Activated T-helper 1 cell treated with Interleukin-2 at 50 U/mL for 16 hours (primary cell): Measurements from ENCODE around the gene LIPH.
A peak's percentile ranks its signal among the peaks of the same experiment; 100 is the strongest.
"Not testable (repeated sequence)": the region's sequence is repeated elsewhere in the genome, so short reads cannot be mapped to it uniquely, and the experiment has no call there.

Experiments
- DNase-seq: peaks from one replicate; pipeline ENCODE4 v3.0.0-alpha.2; 2020; ENCODE audit warnings: low read depth

LIPH gene

DNA sequence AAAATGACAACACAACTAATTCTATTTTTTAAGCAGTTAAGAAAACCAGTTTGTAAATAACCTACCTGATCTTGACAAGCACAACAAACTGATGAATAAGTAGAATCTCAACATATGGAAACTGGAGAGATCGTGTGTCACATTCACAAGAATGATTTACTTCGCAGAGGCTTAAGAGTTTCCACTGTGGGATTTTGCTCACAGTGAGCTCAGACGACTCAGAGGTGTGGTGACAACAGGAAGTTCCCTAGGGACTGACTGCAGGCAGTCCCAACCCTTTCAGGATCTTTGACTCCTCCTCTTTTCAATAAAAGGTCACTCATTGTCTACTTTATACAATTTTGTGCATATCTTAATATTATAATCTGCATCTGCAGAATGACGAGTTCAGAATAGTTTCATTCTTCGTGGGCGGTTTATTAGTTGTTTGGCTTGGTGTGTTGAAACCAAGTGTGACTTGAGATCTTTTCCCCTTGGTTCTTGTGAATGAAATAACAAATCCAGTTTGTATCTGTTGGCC, at the start of gene LIPH:
TSS of gene LIPH (minus strand) at position 231 of the 520 bp plus-strand sequence. CDS start at position 114, 117 bp downstream.
- DNase-seq = no peak

DNA sequence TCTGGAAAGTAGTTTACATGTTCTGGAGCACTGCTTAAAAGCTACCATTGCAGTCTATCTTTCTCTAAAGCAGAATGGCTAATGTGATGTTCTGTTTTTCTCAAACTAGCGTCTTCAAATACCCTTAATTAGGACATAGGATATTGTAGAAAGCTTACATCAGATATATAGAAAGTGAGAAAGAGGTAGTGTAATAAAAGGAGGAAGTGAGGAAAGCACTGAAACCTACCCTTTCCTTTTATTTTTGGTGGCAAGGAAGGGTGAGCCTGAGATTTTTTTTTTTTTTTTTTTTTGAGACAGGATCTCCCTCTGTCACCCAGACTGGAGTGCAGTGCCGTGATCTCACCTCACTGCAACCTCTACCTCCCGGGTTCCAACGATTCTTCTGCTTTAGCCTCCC, 43.1 kb upstream of the LIPH start:
- DNase-seq = no peak

DNA sequence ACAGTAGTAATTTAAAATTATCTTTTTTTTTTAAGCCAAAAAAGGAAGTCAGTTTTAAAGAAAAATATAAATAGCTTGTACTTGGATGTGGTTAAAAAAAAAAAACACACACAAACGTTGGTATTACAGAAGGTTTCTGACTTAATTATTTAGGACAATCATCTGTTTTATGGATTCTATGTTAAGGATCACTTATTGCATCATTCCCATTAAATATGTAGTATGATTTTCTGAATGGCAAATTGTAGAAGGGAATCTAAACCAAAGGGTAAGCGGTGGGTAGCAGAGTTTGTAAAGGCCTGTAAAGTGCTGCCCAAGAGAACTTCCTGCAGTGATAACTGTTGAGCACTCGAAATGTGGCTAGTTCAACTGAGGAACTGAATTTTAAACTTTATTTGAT, 41.7 kb upstream of the LIPH start:
- no peak for DNase-seq

DNA sequence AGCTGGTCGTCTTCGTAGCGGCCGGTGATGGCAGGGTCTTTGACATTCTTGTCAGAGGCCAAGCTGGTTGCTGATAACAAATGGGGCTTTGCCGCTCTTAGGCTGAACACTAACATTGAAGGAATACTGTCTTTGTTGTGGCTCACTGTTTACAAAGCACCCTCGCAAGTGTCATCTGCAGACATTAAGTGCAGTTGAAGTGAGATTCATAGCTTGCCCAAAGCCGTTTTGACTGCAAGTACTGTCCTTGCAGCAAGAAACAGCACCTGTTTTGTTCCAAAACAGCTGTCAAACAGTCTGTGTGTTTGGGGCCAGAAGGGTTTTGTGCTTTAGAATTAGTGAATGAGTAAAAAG, 34.3 kb upstream of the LIPH start:
- no peak for DNase-seq

DNA sequence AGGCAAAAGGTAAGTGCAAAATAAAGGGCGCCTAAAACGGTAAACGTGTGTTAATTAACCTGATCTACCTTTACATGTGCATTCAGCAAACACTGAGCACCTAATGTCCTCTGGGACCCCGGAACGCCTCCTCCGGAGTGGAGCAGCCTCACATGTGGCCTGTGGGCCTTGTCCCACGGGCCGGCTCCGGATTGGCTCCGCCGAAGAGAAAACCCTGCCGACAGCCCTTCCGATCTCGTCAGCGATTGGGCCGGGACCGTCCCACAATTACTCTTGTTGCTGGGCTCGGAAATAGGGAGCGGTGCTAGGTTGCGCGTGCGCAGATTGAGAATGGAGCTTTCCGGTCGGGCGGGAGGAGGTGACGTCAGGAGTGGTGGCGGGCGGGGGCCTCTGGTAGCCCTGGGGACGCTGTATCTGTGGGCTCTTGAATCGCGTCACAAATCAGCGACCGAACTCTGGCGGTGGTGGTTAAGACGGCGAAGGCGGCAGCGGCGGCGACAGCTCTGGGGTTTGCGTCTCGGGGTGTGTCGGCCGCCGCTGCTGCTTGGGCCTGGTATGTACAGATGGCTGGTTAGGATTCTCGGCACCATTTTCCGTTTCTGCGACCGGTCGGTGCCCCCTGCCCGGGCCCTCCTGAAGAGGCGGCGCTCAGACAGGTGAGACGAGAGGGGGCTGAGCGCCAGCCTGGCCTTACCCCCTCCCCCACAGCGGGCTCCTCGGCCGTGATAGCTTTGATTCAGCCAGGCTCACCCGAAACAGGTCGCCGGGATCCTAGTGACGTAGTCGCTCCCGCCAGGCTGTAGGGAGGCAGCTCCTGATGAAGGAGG, 33.7 kb upstream of the LIPH start, which contains the start of gene SENP2:
TSS of gene SENP2 (plus strand) at position 437 of the 827 bp plus-strand sequence. CDS start at position 556, 119 bp downstream.
- peak; percentile 99 for DNase-seq

DNA sequence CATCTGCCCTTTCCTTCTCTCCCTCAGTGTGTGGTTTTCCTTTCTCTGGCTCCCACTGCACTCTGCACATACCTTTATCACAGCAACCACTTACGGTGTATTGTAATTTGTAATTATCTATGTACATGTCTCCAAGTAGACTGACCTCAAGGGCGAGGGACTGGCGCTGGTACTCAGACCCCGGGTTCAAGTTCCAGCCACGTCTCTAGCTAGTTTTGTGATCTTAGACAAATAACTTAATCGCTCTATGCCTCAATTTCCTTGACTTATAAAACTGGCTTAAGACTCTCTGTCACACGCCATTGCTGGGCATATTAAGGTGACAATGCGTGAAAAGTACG, 33.1 kb upstream of the LIPH start:
- no peak for DNase-seq

DNA sequence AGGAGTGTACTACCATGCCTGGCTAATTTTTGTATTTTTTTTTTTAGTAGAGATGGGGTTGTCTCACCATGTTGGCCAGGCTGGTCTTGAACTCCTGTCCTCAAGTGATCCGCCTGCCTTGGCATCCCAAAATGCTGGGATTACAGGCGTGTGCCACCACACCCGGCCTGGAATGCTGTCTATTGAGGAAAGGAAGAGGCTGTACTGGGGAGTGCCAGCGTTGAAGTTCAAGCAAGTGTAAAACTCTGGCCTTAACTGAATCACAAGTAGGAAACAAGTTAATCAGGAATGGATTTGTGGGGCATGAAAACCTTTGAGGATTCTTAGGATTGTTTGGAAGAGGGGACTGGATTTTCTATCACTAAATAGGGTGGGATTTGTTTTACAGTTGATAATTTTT, 32.3 kb upstream of the LIPH start:
- DNase-seq = no peak

DNA sequence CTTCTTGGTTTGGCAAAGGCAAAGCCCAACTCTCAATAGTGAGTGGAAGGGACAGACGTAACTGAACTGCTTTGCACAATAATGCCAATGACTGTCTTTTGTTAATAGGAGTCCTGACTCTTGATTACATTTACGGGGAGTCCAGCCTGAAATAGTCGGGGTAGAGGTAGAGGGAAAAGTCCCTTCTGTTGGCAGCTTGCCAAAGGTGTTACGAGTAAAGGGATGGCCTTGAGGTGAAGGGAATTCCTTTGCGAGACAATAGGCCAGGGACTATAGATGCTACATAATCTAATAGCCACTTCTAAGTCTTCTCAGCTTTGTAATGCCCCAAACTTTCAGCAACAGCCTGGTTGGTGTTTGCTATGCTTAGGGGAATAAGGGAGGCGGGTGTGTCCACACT, 31.5 kb upstream of the LIPH start:
- no peak for DNase-seq

DNA sequence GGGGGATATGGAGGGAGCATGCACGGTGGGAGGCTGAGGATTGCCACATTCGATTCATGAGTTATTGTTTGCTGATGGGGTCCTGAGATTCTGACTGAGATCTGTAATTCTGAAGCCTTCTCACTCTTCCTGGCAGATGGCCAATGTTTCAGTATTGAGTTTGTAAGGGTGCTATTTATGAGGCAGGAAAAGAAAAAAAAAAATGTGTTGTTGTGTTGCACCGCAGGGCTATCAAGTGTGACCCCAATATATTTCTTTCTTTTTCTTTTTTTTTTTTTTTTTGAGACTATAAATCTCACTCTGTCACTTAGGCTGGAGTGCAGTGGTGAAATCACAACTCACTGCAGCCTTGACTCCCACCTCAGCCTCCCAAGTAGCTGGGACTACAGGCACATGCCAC, 30.5 kb upstream of the LIPH start:
- no peak for DNase-seq

DNA sequence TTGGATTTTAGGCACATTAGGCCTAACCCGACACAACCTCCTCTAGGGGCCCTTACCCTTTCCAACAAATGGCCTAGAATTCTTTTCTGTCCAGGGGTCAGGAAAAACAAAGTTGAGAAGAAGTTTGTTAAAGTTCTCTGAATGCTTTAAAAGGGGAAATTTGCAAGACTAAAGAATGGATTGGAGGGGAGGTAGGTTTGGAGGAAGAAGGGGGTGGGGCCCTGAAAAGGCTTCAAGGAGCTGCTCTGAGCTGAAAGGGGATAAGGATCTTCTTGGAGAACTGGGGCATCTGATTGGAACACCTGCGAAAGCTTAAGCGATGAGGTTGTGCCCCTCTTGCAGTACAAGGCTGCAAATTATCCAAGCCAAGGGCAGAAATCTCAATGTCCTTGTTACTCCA, 29.8 kb upstream of the LIPH start:
- no peak for DNase-seq

DNA sequence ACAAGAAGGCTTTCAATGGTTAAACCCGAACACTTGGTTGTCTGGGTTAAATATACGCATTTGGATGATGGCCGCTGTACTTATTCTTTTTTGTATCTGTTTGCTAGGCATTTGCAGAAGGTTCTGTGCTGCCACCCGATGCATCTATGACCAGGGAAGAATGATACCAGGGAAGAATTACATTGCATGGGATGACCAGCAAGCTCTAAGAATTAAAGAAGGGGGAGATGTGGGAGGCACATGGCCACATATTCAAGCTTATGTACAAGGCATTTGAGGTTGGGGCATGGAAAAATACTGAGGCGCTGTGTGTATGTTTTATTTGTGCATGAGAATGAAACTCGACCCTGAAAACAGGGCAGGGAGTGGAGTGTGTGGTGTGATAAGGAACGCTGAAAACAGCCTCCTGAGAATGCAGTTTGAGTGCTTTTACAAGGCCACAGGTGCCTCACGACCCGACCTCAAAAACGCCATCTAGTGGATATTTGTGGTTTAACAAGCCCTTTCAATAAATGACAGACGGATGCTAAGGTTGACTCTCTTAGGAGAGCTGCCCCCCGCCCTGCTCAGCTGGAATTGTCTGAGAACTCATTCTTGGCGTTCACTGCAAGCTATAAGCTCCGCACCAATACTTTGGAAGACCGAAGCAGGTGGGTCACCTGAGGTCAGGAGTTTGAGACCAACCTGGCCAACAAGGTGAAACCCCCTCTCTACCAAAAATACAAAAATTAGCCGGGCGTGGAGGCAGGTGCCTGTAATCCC, 22.9 kb upstream of the LIPH start:
- not testable (repeated sequence) for DNase-seq

DNA sequence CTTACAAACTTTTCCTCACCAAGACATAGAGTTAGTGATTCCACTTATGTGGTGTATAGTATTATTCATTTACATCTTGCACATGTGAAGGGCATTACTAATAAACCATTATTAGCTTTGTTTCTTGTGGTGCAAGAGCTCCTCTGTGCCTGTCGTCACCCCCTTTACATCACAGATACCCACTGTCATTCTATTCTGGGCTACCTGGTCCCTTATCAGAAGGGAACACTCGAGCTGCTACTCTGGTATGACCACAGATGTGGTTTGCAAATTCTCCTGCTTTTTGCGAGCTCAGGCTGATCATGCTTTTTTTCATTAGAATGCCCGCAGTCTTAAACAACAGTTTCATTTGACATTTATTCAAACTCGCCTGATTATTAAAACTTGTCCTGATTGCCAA, 19.8 kb upstream of the LIPH start:
- no peak for DNase-seq

DNA sequence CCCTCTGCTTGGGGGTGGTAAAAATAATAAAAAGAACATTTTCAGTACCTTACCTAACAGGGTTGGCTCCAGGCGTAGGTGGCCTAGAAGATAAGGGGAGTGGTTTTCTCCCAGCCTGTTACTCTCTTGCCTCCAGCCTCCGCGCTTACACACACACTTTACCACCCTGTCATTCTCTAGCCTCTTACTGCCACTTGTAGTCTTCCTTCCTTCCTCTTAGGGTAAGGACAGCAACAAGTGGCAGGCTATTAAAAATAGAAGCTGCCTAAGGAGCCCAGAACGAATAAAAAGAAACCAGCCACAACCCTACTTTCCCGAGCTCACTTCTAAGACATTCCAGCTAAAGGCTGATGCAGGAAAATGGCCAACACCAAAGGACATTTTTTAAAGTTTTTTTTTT, 9.6 kb upstream of the LIPH start:
- no peak for DNase-seq

DNA sequence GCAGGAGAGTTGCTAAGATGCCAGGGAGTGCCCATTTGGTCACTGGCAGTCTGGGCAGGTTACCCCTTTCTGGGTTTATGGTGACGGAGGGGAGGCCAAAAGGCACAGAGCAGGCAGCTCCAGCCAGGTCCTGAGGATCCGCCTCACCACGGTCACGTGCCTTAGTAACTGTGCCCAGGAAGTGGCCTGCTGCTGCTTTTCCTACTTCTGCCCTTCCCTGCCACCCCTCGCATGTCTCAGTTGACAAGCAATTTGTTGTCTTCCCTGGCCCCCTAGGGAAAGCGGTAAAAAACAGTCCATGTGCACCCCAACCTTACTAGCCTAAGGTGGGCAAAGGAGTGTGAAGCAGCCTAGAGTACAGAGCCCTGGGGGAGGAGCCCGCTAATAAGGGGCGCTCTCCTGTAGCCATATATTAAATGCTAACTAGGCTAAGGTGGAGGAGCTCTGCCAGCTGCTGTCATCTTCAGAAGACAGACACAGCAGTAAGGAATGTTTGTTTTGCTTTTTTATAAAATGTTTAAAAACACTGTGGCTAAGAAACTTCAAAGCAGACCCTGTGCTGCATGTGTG, 9.1 kb upstream of the LIPH start:
- DNase-seq = no peak

DNA sequence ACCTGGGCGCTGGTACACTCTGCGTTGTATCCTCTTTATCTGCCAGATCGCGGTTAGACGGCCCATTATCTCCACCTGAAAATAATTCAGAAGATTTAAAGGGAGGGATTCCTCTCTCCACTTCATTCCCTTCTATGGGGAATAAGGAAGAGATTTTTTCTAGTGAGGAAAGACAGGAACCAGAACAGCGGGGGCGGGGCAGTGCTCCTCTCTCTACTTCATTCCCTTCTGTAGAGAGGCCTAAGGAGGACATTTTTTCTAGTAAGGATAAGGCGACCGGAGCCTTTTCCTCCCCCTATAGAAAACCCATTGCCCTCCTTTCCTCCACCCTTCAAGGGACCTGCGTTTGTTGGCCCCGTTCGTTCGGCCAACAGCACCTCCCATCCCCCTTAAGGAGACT, 8.3 kb upstream of the LIPH start:
- DNase-seq = no peak

DNA sequence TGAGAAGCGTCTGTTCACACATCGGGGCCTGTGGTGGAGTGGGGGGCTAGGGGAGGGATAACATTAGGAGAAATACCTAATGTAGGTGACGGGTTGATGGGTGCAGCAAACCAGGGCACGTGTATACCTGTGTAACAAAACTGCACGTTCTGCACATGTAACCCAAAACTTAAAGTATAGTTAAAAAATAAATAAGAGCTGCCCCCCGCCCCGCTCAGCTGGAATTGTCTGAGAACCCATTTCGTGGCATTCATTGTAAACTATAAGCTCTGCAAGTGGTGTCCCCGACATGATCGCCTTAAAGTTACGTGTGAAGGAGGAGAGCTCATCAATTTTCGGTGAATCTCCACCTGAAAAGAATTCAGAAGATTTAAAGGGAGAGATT, 7.3 kb upstream of the LIPH start:
- DNase-seq = no peak

DNA sequence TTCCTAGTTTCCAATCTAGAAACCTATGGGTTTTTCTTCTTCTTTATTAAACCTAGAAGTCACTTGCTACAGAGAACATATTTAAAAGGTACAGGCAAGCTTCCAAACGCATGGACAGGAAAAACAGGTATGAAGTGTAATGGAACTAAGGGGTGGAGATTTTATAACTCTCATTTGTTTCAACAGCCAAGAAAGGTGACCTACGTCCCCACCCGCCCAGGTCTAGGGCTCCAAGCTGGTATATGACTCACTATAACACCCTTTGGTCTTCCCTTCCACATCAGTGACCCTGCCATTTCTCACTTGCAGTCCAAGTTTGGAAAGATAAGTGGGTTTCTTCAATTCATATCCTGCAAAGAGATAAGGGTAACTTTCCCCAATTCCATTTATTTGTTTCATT, 6.0 kb upstream of the LIPH start:
- no peak for DNase-seq

DNA sequence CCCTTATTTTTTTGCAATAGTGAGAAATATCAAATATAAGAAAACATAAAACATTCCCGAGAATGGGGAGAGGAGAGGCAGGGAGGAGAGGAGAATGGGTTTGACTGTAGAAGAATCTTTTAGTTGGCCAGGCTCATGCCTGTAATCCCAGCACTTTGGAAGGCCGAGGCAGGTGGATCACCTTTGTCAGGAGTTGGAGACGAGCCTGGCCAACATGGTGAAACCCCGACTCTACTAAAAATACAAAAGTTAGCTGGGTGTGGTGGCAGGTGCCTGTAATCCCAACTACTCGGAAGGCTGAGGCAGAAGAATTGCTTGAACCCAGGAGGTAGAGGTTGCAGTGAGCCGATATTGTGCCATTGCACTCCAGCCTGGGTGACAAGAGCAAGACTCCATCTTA, 4.3 kb upstream of the LIPH start:
- not testable (repeated sequence) for DNase-seq

DNA sequence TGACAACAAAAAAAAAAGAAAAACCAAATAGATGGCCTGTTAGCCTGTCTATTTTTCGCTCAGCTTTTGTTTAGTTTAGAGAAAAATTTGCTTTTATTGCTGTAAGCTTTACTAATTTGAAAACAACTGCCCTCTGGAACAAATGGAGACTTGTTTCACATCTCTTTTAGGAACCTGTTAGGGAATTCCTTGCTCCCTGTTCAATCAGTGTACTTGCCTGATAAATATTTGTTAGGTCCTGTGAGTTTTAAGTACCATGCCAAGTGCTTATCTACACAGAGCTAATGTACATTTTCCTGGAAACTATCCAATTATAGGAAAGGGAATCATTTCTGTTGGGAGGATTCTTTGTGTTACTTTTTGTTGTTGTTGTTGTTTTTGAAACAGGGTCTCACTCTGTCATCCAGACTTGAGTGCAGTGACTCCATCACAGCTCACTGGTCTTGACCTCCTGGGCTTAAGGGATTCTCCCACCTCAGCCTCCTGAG, 3.5 kb upstream of the LIPH start:
- no peak for DNase-seq

DNA sequence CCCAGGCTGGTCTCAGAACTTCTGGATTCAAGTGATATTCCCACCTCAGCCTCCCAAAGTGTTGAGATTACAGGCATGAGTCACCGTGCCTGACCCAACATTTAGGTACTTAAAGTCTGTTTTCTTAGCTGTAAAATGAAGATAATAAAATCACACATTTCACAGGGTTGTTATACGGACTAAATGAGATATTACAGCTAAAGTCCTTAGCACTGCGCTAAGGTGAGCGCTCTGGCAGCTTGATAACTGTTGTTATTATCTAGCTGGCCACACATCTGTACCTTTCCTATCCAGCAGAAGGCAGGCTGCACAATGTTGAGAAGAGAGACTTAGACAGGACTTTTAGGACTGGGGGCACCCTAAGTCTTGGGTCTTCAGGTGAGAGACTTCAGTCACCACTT, 2.7 kb upstream of the LIPH start:
- DNase-seq = no peak

DNA sequence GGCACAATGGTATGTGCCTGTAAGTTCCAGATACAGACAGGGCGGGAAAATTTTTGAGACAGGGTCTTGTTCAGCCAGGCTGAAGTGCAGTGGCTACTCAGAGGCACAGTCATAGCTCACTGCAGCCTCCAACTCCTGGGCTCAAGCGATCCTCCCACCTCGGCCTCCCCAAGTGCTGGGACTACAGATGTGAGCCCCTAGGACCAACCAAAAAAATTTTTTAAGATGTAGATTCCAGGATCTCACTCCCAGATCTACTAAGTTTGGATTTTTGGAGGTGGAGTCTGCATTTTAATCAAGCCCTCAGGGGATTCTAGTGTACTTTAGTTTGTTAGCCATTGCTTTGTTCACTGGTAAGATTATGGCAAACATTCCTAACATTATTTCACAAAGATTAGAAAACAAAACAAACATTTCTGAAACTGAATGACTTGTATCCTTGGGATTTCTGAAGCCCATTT, 2.7 kb downstream of the LIPH start:
- no peak for DNase-seq

DNA sequence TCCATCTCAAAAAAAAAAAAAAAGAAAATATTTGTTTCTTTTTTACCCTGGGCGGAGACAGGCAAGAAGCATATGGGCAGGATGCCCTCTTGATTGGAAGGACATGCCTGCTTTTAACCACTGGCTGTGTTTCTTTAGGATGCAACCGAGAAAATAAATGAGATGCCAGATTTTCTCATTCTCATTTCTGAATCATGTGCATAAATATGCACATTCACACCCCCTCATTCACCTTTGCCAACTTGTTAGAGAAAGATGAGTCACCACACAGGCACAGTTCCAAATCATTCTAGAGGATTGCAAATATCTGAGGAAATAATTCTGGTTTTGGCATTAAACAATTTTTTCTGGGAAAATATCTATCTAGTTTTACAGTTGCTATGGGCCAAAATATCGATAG, 3.3 kb downstream of the LIPH start:
- DNase-seq = no peak

DNA sequence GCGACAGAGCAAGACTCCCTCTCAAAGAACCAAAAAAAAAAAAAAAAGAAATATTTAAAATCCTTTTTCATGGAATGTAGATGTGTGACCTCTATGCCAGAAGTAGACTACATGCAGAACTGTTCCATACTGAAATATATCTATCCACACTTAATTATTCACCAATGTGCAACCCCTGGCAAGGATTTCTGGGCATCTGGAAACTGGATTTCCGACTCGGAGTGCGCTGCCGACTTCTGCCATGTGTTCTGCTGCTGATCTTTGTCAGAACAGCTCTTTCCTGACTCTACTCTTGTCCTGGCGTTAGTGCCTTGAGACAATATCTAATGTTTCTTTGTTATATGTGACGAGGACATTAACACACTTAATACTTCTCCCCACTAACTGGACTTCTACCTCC, 11.7 kb downstream of the LIPH start:
- no peak for DNase-seq
